ENCODE measurements around the gene B3GAT1. TPM values are rescaled to one million over a fixed set of nuclear protein-coding genes. Genes with fewer than 3 reads are reported as not detected.

The B3GAT1 gene
- total and polyA plus RNA-seq, 2 experiments from 2014 or later, result 4.8 to 28.3 TPM

DNA sequence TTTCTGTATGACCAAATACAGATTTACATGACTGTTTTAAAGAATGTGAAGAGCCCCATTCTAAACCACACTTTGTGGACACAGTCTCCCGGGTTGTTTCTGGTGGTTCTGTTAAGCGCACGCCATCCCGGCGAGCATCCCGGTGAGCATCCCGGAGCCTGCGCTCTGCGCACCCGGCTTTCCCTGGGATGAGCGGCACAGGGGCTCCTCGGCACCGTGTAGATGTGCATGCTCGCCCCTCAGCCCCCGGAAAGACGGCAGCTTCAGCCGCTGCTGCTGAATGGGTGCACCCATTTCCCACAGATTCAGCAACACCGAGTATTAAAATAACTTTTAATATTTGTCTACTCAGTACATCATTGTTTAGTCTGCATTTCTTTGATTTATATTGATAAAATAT, 44.3 kb downstream of the B3GAT1 start:
- Histone ChIP-seq H2AFZ (no peak overlapping the region), H3K9me2 (ENCODE audit: insufficient read depth) (no peaks in the 10 kb centered on the region), H3K79me2 (replicated peaks; ENCODE audit: insufficient read depth) (no peaks in the 10 kb centered on the region), H3K36me3 (ENCODE audit: insufficient read depth) (no peaks in the 10 kb centered on the region), H3K27me3 (ENCODE audit: insufficient read depth) (no peaks in the 10 kb centered on the region), H4K20me1 (replicated peaks; ENCODE audit: insufficient read depth) (no peaks in the 10 kb centered on the region), H3K4me1 (ENCODE audit: insufficient read depth) (no peaks in the 10 kb centered on the region), H3K27ac (ENCODE audit: low read depth) (no peak overlapping the region), H3K4me2 (no peak overlapping the region), H3K4me3 (no peak overlapping the region), H3F3A (replicated peaks; ENCODE audit: low read depth) (no peaks in the 10 kb centered on the region)
- DNase-seq (ENCODE audit: low spot score), result no peak
- Mint-ChIP-seq H3K4me3 (no peak overlapping the region), H3K36me3 (ENCODE audit: low read depth) (peaks cover 4% of the 10 kb centered on the region; the same call in 1 of the 3 replicates), H3K27ac (no peak overlapping the region), H3K27me3 (ENCODE audit: insufficient read depth, low read depth, poor library complexity) (peaks cover 10% of the 10 kb centered on the region), H3K9me3 (no peaks in the 10 kb centered on the region), H3K4me1 (no peaks in the 10 kb centered on the region)
- TF ChIP-seq ZNF331 (CRISPR knock-in tag; IDR thresholded peaks at IDR 0.05; ENCODE audit: low read depth), result no peak
- no peak for TF ChIP-seq NANOG (IDR thresholded peaks at IDR 0.05; ENCODE audit: borderline replicate concordance)
- TF ChIP-seq STAT1 (IDR thresholded peaks at IDR 0.05; ENCODE audit: unreplicated experiment), result no peak
- TF ChIP-seq JUNB (IDR thresholded peaks at IDR 0.05; ENCODE audit: unreplicated experiment), result no peak
- TF ChIP-seq CREB1 (CRISPR knock-in tag; IDR thresholded peaks at IDR 0.05; ENCODE audit: low read depth), result no peak
- no peak for TF ChIP-seq EZH2phosphoT487 (IDR thresholded peaks at IDR 0.05; ENCODE audit: unreplicated experiment)
- TF ChIP-seq EZH2 (IDR thresholded peaks at IDR 0.05; ENCODE audit: low read depth, unreplicated experiment), result no peak
- TF ChIP-seq, protein P1, sequence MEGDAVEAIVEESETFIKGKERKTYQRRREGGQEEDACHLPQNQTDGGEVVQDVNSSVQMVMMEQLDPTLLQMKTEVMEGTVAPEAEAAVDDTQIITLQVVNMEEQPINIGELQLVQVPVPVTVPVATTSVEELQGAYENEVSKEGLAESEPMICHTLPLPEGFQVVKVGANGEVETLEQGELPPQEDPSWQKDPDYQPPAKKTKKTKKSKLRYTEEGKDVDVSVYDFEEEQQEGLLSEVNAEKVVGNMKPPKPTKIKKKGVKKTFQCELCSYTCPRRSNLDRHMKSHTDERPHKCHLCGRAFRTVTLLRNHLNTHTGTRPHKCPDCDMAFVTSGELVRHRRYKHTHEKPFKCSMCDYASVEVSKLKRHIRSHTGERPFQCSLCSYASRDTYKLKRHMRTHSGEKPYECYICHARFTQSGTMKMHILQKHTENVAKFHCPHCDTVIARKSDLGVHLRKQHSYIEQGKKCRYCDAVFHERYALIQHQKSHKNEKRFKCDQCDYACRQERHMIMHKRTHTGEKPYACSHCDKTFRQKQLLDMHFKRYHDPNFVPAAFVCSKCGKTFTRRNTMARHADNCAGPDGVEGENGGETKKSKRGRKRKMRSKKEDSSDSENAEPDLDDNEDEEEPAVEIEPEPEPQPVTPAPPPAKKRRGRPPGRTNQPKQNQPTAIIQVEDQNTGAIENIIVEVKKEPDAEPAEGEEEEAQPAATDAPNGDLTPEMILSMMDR (conservative IDR thresholded peaks at IDR 0.05; ENCODE audit: low read depth in 2 of 2), result no peak
- TF ChIP-seq, protein P2, sequence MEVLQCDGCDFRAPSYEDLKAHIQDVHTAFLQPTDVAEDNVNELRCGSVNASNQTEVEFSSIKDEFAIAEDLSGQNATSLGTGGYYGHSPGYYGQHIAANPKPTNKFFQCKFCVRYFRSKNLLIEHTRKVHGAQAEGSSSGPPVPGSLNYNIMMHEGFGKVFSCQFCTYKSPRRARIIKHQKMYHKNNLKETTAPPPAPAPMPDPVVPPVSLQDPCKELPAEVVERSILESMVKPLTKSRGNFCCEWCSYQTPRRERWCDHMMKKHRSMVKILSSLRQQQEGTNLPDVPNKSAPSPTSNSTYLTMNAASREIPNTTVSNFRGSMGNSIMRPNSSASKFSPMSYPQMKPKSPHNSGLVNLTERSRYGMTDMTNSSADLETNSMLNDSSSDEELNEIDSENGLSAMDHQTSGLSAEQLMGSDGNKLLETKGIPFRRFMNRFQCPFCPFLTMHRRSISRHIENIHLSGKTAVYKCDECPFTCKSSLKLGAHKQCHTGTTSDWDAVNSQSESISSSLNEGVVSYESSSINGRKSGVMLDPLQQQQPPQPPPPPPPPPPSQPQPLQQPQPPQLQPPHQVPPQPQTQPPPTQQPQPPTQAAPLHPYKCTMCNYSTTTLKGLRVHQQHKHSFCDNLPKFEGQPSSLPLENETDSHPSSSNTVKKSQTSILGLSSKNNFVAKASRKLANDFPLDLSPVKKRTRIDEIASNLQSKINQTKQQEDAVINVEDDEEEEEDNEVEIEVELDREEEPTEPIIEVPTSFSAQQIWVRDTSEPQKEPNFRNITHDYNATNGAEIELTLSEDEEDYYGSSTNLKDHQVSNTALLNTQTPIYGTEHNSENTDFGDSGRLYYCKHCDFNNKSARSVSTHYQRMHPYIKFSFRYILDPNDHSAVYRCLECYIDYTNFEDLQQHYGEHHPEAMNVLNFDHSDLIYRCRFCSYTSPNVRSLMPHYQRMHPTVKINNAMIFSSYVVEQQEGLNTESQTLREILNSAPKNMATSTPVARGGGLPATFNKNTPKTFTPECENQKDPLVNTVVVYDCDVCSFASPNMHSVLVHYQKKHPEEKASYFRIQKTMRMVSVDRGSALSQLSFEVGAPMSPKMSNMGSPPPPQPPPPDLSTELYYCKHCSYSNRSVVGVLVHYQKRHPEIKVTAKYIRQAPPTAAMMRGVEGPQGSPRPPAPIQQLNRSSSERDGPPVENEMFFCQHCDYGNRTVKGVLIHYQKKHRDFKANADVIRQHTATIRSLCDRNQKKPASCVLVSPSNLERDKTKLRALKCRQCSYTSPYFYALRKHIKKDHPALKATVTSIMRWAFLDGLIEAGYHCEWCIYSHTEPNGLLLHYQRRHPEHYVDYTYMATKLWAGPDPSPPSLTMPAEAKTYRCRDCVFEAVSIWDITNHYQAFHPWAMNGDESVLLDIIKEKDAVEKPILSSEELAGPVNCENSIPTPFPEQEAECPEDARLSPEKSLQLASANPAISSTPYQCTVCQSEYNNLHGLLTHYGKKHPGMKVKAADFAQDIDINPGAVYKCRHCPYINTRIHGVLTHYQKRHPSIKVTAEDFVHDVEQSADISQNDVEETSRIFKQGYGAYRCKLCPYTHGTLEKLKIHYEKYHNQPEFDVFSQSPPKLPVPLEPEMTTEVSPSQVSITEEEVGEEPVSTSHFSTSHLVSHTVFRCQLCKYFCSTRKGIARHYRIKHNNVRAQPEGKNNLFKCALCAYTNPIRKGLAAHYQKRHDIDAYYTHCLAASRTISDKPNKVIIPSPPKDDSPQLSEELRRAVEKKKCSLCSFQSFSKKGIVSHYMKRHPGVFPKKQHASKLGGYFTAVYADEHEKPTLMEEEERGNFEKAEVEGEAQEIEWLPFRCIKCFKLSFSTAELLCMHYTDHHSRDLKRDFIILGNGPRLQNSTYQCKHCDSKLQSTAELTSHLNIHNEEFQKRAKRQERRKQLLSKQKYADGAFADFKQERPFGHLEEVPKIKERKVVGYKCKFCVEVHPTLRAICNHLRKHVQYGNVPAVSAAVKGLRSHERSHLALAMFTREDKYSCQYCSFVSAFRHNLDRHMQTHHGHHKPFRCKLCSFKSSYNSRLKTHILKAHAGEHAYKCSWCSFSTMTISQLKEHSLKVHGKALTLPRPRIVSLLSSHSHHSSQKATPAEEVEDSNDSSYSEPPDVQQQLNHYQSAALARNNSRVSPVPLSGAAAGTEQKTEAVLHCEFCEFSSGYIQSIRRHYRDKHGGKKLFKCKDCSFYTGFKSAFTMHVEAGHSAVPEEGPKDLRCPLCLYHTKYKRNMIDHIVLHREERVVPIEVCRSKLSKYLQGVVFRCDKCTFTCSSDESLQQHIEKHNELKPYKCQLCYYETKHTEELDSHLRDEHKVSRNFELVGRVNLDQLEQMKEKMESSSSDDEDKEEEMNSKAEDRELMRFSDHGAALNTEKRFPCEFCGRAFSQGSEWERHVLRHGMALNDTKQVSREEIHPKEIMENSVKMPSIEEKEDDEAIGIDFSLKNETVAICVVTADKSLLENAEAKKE (CRISPR knock-in tag; IDR thresholded peaks at IDR 0.05), result no peak
- TF ChIP-seq, protein P3, sequence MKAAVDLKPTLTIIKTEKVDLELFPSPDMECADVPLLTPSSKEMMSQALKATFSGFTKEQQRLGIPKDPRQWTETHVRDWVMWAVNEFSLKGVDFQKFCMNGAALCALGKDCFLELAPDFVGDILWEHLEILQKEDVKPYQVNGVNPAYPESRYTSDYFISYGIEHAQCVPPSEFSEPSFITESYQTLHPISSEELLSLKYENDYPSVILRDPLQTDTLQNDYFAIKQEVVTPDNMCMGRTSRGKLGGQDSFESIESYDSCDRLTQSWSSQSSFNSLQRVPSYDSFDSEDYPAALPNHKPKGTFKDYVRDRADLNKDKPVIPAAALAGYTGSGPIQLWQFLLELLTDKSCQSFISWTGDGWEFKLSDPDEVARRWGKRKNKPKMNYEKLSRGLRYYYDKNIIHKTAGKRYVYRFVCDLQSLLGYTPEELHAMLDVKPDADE (IDR thresholded peaks at IDR 0.05), result no peak
- TF ChIP-seq POLR2AphosphoS5 (IDR thresholded peaks at IDR 0.05; ENCODE audit: low read depth), result no peak
- no peak for TF ChIP-seq ZNF114 (CRISPR knock-in tag; IDR thresholded peaks at IDR 0.05)
- TF ChIP-seq, protein P4, sequence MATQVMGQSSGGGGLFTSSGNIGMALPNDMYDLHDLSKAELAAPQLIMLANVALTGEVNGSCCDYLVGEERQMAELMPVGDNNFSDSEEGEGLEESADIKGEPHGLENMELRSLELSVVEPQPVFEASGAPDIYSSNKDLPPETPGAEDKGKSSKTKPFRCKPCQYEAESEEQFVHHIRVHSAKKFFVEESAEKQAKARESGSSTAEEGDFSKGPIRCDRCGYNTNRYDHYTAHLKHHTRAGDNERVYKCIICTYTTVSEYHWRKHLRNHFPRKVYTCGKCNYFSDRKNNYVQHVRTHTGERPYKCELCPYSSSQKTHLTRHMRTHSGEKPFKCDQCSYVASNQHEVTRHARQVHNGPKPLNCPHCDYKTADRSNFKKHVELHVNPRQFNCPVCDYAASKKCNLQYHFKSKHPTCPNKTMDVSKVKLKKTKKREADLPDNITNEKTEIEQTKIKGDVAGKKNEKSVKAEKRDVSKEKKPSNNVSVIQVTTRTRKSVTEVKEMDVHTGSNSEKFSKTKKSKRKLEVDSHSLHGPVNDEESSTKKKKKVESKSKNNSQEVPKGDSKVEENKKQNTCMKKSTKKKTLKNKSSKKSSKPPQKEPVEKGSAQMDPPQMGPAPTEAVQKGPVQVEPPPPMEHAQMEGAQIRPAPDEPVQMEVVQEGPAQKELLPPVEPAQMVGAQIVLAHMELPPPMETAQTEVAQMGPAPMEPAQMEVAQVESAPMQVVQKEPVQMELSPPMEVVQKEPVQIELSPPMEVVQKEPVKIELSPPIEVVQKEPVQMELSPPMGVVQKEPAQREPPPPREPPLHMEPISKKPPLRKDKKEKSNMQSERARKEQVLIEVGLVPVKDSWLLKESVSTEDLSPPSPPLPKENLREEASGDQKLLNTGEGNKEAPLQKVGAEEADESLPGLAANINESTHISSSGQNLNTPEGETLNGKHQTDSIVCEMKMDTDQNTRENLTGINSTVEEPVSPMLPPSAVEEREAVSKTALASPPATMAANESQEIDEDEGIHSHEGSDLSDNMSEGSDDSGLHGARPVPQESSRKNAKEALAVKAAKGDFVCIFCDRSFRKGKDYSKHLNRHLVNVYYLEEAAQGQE (IDR thresholded peaks at IDR 0.05; ENCODE audit: unreplicated experiment), result no peak
- ATAC-seq, result no peak
